ENCODE results near the gene ABLIM1.

DNA sequence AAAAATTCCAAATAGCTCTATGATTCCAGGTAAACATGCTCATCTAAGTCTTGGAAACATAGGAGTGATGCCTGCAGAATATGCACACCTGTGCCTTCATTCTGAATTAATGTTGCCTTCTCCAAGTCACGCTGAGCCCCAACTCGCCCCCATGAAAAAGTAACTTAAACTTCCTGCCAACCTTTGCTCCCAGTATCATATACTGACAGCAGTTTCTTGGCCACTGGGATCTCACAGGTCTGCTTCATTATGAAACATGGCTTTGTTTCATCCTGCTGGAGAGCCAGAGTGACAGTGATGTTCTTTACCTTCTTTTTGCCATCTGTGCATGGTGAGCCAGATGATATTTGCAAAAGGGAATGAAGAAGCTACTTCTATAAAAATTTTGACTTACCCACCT is 34.9 kb downstream of the ABLIM1 start:
- TF ChIP-seq POLR2AphosphoS5 (IDR thresholded peaks at IDR 0.05) (no peak), POLR2A (IDR thresholded peaks at IDR 0.05) (no peak), CTCF (IDR thresholded peaks at IDR 0.05) (no peak)
